ENCODE results near the gene TMTC1.
"Not testable (repeated sequence)": the region's sequence is repeated elsewhere in the genome, so short reads cannot be mapped to it uniquely, and the experiment has no call there.

TMTC1 gene

GRCh38 chr12:29563636-29564035 lies 220.1 kb downstream of the TMTC1 start:
- no peak for DNase-seq

GRCh38 chr12:29563071-29563470 lies 220.7 kb downstream of the TMTC1 start:
- DNase-seq = no peak

GRCh38 chr12:29562110-29562804 lies 221.5 kb downstream of the TMTC1 start:
- DNase-seq = no peak

GRCh38 chr12:29561664-29562071 lies 222.1 kb downstream of the TMTC1 start:
- DNase-seq = no peak

GRCh38 chr12:29559198-29559597 lies 224.5 kb downstream of the TMTC1 start:
- no peak for DNase-seq

GRCh38 chr12:29556363-29556762 lies 227.4 kb downstream of the TMTC1 start:
- DNase-seq = no peak

- DNase-seq = not testable (repeated sequence)
Observed at GRCh38 chr12:29555451-29555850, 228.3 kb downstream of the TMTC1 start.

- DNase-seq = no peak
Observed at GRCh38 chr12:29552994-29553748, 230.6 kb downstream of the TMTC1 start.

- DNase-seq = peak; percentile 47
Observed at GRCh38 chr12:29552324-29552927, 231.3 kb downstream of the TMTC1 start.

- no peak for DNase-seq
Observed at GRCh38 chr12:29551812-29552211, 231.9 kb downstream of the TMTC1 start.

GRCh38 chr12:29547864-29548263 lies 235.9 kb downstream of the TMTC1 start:
- no peak for DNase-seq

- no peak for DNase-seq
Observed at GRCh38 chr12:29547151-29547632, 236.6 kb downstream of the TMTC1 start.

- no peak for DNase-seq
Observed at GRCh38 chr12:29546000-29546399, 237.7 kb downstream of the TMTC1 start.

- no peak for DNase-seq
Observed at GRCh38 chr12:29545102-29545467, 238.7 kb downstream of the TMTC1 start.

- no peak for DNase-seq
Observed at GRCh38 chr12:29544428-29545101, 239.2 kb downstream of the TMTC1 start.

GRCh38 chr12:29543036-29543435 lies 240.7 kb downstream of the TMTC1 start:
- DNase-seq = no peak

- DNase-seq = no peak
Observed at GRCh38 chr12:29537298-29537697, 246.4 kb downstream of the TMTC1 start.

GRCh38 chr12:29534935-29535334 lies 248.8 kb downstream of the TMTC1 start:
- no peak for DNase-seq

- DNase-seq = no peak
Observed at GRCh38 chr12:29533815-29534489, 249.8 kb downstream of the TMTC1 start.

- no peak for DNase-seq
Observed at GRCh38 chr12:29531471-29531870, 252.3 kb downstream of the TMTC1 start.

GRCh38 chr12:29530436-29530835 lies 253.3 kb downstream of the TMTC1 start:
- no peak for DNase-seq

GRCh38 chr12:29528161-29528560 lies 255.6 kb downstream of the TMTC1 start:
- DNase-seq = no peak

- no peak for DNase-seq
Observed at GRCh38 chr12:29521951-29522350, 261.8 kb downstream of the TMTC1 start.
